NCI-H345 treated with DMSO at 0.1 percent for 48 hours (cell line): Measurements from ENCODE around the gene TESK2.
"Not testable (repeated sequence)": the region's sequence is repeated elsewhere in the genome, so short reads cannot be mapped to it uniquely, and the experiment has no call there.

Source experiments
- DNase-seq: peaks from one replicate; lab custom pipeline; 2025; ENCODE audit not compliant: unreplicated experiment; lab: John Stamatoyannopoulos, UW

TESK2 gene

GRCh38 chr1:45490626-45491486 is at the start of gene TESK2:
Gene TESK2, minus strand, starts transcription at chr1:45491163. Its CDS starts 33,378 bp downstream, at chr1:45457785.
- peak; percentile 99 for DNase-seq

DNA sequence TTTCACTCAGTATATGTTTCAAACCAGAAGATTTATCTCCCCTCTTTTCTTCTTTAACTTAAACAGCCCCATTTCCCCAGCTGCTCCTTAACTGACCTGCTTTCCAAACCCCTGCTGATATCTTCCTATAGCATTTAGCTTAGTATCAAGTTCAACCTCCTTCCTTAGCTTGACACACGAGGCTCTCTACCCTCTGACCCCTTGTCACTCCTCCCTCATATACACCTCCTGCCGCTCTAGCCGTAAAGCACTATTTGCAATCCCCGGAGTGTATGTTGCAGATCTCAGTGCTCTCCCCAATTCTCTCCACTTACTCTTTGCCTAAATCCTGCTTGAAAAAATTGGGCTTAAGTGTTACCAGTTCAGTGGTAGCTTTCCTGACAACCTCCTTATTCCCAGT is 45.9 kb upstream of the TESK2 start:
- DNase-seq: no peak

- DNase-seq: no peak
These were observed 45.2 kb upstream of the TESK2 start for GRCh38 chr1:45535988-45536766.

DNA sequence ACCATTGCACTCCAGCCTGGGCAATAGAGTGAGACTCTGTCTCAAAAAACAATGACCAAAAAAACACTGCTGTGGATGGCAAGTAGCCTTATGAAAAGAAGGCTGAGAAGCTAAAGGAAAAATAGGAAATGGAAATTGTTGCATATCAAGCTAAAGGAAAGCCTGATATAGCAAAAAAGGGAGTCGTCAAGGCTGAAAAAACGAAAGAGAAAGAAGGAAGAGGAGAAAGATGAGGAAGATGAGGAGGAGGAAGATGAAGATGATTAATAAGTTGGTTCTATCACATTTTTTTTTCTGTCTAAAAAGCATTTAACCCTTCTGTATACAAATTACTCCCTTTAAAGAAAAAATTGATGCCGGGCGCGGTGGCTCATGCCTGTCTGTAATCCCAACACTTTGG is 40.9 kb upstream of the TESK2 start:
- DNase-seq: no peak

DNA sequence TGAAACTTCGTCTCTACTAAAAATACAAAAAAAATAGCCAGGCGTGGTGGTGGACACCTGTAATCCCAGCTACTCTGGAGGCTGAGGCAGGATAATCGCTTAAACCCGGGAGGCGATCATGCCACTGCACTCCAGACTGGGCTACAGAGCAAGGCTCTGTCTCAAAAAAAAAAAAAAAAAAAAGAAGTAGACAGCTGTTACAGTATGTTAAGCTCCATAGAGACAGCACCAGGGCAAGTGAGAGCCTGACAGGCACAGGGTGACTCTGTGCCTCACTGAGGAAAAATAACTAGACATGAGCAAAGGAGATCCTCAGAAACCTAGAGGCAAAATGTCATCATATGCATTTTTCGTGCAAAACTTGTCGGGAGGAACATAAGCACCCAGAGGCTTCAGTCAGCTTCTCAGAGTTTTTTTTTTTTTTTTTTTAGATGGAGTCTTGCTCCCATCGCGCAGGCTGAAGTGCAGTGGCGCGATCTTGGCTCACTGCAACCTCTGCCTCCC is 39.7 kb upstream of the TESK2 start:
- DNase-seq: no peak

DNA sequence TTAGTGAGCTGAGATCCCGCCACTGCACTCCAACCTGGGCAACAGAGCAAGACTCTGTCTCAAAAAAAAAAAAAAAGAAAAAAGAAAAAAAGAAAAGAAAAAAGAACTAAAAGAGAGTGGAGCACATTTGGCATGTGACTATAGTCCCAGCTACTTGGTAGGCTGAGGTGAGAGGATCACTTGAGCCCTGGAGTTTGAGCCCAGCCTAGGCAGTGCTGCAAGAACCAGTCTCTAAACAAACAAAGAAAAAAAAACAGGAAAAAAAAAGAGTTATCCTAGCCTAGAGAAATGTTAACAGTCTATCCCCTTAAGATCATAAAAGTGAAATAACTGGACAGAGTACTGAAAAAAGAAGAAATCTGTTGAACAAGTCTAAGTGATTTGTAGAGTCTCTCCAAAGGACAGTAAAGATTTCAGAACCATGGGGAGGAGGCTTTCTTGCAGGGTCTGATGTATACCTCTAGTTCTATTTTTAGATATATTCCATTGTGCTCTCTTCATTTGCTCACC is 35.2 kb upstream of the TESK2 start:
- no peak for DNase-seq

GRCh38 chr1:45523975-45524374 is 33.0 kb upstream of the TESK2 start:
- not testable (repeated sequence) for DNase-seq

DNA sequence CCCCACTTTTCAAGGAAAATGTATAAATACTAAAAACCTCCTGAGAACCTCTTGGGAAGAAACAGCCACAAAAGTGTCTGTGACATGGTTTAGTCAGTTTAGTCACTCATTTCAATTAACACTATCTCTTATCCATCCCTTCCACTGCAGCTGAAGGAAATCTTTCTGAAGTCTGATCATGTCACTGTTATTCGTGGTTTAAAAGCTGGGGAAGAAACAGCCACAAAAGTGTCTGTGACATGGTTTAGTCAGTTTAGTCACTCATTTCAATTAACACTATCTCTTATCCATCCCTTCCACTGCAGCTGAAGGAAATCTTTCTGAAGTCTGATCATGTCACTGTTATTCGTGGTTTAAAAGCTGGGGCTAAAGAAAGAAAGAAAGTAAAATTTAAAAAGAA is 32.6 kb upstream of the TESK2 start:
- DNase-seq: not testable (repeated sequence)

DNA sequence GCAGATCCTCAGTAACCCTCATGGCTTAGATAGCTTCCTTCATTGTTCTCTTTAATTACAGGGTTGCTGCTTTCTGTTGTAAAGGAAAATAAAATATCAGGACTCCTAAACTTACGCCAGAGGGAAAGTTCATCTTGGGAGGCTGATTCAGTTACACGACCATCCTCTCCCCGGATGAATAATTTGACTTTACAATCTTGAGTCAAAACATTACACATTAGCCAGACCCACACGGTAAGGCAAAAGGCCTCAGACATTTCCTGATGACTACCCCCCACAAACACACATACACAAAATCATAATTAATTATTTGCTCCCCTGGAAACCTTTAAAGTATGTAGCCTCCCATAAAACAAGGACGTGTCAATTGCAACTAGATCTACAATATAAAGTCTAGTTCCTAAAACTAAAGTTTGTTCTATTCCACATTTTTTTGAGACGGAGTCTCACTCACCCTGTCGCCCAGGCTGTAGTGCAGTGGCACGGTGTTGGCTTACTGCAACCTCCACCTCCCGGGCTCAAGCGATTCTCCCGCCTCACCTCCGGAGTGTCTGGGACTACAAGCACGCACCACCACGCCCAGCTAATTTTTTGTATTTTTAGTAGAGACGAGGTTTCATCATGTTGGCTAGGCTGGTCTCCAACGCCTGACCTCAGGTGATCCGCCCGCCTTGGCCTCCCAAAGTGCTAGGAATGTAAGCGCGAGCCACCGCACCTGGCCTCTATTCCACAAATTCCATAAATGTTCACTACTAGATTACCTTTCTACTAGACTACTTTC is 31.6 kb upstream of the TESK2 start:
- DNase-seq: no peak

GRCh38 chr1:45521413-45522323 is 30.7 kb upstream of the TESK2 start, which contains the start of gene PRDX1:
Gene PRDX1, minus strand, starts transcription at chr1:45521884. Its CDS starts 2,841 bp downstream, at chr1:45519043.
- peak; percentile 81 for DNase-seq

DNA sequence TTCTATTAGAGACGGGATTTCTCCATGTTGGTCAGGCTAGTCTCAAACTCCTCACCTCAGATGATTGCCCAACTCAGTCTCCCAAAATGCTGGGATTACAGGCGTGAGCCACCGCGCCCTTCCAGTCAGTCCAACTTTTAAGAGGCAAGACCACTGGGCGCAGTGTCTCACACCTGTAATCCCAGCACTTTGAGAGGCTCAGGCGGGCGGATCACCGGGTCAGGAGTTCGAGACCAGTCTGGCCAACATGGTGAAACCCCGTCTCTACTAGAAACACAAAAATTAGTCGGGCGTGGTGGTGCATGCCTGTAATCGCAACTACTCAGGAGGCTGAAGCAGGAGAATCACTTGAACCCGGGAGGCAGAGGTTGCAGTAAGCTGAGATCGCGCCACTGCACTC is 28.8 kb upstream of the TESK2 start:
- not testable (repeated sequence) for DNase-seq

DNA sequence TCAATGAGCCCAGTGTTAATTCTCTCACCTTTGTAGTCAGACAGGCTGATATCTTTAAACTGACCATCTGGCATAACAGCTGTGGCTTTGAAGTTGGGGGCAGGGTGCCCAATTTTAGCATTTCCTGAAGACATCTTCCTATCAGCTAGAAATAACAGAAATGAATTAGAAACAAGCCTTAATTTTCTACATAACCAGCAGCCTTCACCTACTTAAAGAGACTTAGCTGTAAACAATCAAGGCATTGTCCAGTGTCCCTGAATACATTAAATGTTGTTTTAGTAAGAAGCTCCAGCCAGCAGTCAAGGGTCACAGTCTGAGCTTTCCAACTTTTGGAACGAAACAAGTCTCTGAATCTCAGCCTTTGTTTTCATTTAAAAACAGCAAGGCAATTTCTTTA is 27.9 kb upstream of the TESK2 start:
- no peak for DNase-seq

DNA sequence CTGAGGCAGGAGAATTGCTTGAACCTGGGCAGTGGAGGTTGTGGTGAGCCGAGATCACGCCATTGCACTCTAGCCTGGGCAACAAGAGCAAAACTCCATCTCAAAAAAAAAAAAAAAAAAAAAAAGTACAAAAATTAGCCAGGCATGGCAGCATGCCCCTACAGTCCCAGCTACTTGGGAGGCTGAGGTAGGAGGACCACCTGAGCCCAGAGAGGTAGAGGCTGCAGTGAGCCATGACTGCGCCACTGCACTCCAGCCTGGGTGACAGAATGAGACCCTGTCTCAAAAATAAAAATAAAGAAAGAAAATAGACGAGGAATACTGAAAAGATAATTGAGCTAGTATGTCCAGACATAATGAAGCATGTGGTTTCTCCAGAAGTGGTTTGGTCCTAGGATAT is 27.4 kb upstream of the TESK2 start:
- DNase-seq: not testable (repeated sequence)

GRCh38 chr1:45516465-45516864 is 25.5 kb upstream of the TESK2 start:
- DNase-seq: no peak

- DNase-seq: no peak
These were observed 25.1 kb upstream of the TESK2 start for GRCh38 chr1:45516036-45516435.

DNA sequence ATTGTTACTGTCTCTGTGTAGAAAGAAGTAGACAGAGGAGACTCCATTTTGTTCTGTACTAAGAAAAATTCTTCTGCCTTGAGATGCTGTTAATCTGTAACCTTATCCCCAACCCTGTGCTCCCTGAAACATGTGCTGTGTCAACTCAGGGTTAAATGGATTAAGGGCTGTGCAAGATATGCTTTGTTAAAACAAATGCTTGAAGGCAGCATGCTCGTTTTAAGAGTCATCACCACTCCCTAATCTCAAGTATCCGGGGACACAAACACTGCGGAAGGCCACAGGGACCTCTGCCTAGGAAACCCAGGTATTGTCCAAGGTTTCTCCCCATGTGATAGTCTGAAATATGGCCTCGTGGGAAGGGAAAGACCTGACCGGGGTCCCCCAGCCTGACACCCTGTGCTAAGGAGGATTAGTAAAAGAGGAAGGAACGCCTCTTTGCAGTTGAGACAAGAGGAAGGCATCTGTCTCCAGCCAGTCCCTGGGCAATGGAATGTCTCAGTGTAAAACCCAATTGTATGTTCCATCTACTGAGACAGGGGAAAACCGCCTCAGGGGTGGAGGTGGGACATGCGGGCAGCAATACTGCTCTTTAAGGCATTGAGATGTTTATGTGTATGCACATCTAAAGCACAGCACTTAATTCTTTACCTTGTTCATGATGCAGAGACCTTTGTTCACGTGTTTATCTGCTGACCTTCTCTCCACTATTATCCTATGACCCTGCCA is 22.7 kb upstream of the TESK2 start:
- not testable (repeated sequence) for DNase-seq

GRCh38 chr1:45512641-45513054 is 21.7 kb upstream of the TESK2 start:
- peak; percentile 16 for DNase-seq

DNA sequence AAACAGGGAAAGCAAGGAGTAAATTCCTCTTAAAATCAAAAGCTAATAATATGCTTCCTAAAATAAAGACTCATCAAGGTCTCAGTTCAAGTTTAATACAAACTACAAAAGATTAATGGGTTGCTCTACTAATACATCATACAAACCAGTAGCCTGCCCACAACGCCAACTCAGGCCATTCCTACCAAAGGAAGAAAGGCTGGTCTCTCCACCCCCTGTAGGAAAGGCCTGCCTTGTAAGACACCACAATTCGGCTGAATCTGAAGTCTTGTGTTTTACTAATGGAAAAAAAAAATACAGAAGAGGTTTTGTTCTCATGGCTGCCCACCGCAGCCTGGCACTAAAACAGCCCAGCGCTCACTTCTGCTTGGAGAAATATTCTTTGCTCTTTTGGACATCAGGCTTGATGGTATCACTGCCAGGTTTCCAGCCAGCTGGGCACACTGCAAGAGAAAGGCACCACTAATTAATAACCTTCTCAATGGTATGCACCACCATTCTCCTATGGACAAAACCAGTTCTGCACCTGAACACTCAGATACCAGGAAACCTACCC is 20.1 kb upstream of the TESK2 start:
- DNase-seq: no peak
